Fibroblast of lung (primary cell): ENCODE results near the gene ZDHHC22. TPM values are rescaled to one million over a fixed set of nuclear protein-coding genes. Genes with fewer than 3 reads are reported as not detected.

ENCODE experiments used
- DNase-seq, 2 donors: peaks; one replicate each; pipeline versions ENCODE4 v3.0.0 to v3.0.0-alpha.2; 2010; ENCODE audit warnings: low read depth in 2 of 2
- H2AFZ ChIP-seq: 2 replicates; pipeline ENCODE4 v1.5.1; 2012; ENCODE audit warnings: low read length, control low read depth, inconsistent platforms
- H3K27ac ChIP-seq: 2 replicates; pipeline ENCODE4 v1.5.1; 2011; ENCODE audit warnings: low read length, control low read depth; ENCODE audit not compliant: insufficient read depth
- H3K27me3 ChIP-seq: 2 replicates; pipeline ENCODE4 v1.5.1; 2011; ENCODE audit warnings: mild to moderate bottlenecking, low read length; ENCODE audit not compliant: control insufficient read depth, insufficient read depth
- H3K36me3 ChIP-seq: 2 replicates; pipeline ENCODE4 v1.5.1; 2011; ENCODE audit warnings: low read length; ENCODE audit not compliant: control insufficient read depth, insufficient read depth
- H3K4me1 ChIP-seq: 2 replicates; pipeline ENCODE4 v1.5.1; 2011; ENCODE audit warnings: low read length; ENCODE audit not compliant: control insufficient read depth, insufficient read depth; ENCODE audit errors: extremely low read depth
- H3K4me2 ChIP-seq: 2 replicates; pipeline ENCODE4 v1.5.1; 2011; ENCODE audit warnings: low read length, control low read depth; ENCODE audit not compliant: insufficient read depth; ENCODE audit errors: extremely low read depth
- H3K4me3 ChIP-seq, 4 experiments: fragments of 200-600 bp in 1 of 4; sonication (generic) in 1 of 4; replicated peaks in 1 of 4; 2 replicates each; pipeline ENCODE4 v1.5.1; 2011 to 2016; ENCODE audit warnings: low read length in 4 of 4, low read depth in 3 of 4, mild to moderate bottlenecking in 3 of 4, control low read depth in 2 of 4, inconsistent platforms in 1 of 4, mixed read lengths in 1 of 4; ENCODE audit not compliant: insufficient read depth in 1 of 4; ENCODE audit errors: control extremely low read depth in 1 of 4
- H3K79me2 ChIP-seq: 2 replicates; pipeline ENCODE4 v1.5.1; 2012; ENCODE audit warnings: mild to moderate bottlenecking, low read length, inconsistent platforms; ENCODE audit not compliant: control insufficient read depth, insufficient read depth
- H3K9ac ChIP-seq: 2 replicates; pipeline ENCODE4 v1.5.1; 2011; ENCODE audit warnings: mild to moderate bottlenecking, low read length, control low read depth; ENCODE audit not compliant: insufficient read depth
- H3K9me3 ChIP-seq: 2 replicates; pipeline ENCODE4 v1.5.1; 2012; ENCODE audit warnings: low read depth, low read length; ENCODE audit not compliant: control insufficient read depth, insufficient read depth
- H4K20me1 ChIP-seq: 2 replicates; pipeline ENCODE4 v1.5.1; 2011; ENCODE audit warnings: low read length; ENCODE audit not compliant: control insufficient read depth, insufficient read depth; ENCODE audit errors: extremely low read depth
- CTCF ChIP-seq, 2 donors: IDR thresholded peaks in 1 of 2; conservative IDR thresholded peaks in 1 of 2; 1 replicate in 1 of 2; 2 replicates in 1 of 2; pipeline ENCODE4 v1.5.1; 2011 to 2012; ENCODE audit warnings: low read length in 2 of 2, control low read depth in 1 of 2, inconsistent platforms in 1 of 2, low read depth in 1 of 2, mild to moderate bottlenecking in 1 of 2
- EZH2 ChIP-seq: IDR thresholded peaks from 2 replicates; pipeline ENCODE4 v1.5.1; 2012; ENCODE audit warnings: low read length, control low read depth, mild to moderate bottlenecking; ENCODE audit errors: missing control alignments
- polyA plus RNA-seq, 2 donors: library from polyadenylated mRNA; depleted of rRNA in 1 of 2; stranded (reverse) in 1 of 2; unstranded in 1 of 2; fragments of >200 nt; gene quantifications; 2 replicates each; pipeline ENCODE4 v1.2.1, GENCODE V29; 2011 to 2012; ENCODE audit warnings: missing spikeins in 1 of 2
- total RNA-seq: library from RNA; depleted of rRNA; stranded (reverse); fragments of >200 nt; gene quantifications from 2 replicates; pipeline ENCODE4 v1.2.1, GENCODE V29; 2014

ZDHHC22 gene
- total and polyA plus RNA-seq, 2 donors (not counting 1 experiment from before 2014, with no cell fraction given), result not detected

GRCh38 chr14:77189479-77189878, 47.9 kb upstream of the ZDHHC22 start:
- TF ChIP-seq CTCF (conservative IDR thresholded peaks at IDR 0.05 in 1 of 2, IDR thresholded peaks at IDR 0.05 in 1 of 2; ENCODE audit: low read depth in 1 of 2, low read length in 2 of 2) (no peak), EZH2 (no peak)
- no peak overlapping the region for H3K27ac ChIP-seq
- H4K20me1 ChIP-seq, result no peaks in the 10 kb centered on the region

GRCh38 chr14:77187649-77188012, 46.0 kb upstream of the ZDHHC22 start:
- H2AFZ ChIP-seq, result no peak overlapping the region
- TF ChIP-seq EZH2 (no peak), CTCF (conservative IDR thresholded peaks at IDR 0.05 in 1 of 2, IDR thresholded peaks at IDR 0.05 in 1 of 2; ENCODE audit: low read depth in 1 of 2, low read length in 2 of 2) (no peak)

More at GRCh38 chr14:77189479-77189878, 47.9 kb upstream of the ZDHHC22 start:
- Histone ChIP-seq H3K4me1 (no peaks in the 10 kb centered on the region), H3K9me3 (no peaks in the 10 kb centered on the region), H3K4me2 (no peak overlapping the region), H3K79me2 (no peaks in the 10 kb centered on the region), H2AFZ (no peak overlapping the region), H3K4me3 (no peak overlapping the region), H3K9ac (no peak overlapping the region), H3K36me3 (no peaks in the 10 kb centered on the region), H3K27me3 (peaks cover 3% of the 10 kb centered on the region)
- no peak for DNase-seq

GRCh38 chr14:77186911-77187648, 45.5 kb upstream of the ZDHHC22 start:
- Histone ChIP-seq H3K9ac (no peak overlapping the region), H3K79me2 (no peaks in the 10 kb centered on the region), H2AFZ (no peak overlapping the region), H3K9me3 (no peaks in the 10 kb centered on the region), H3K36me3 (no peaks in the 10 kb centered on the region), H4K20me1 (no peaks in the 10 kb centered on the region), H3K4me3 (no peak overlapping the region), H3K27ac (no peak overlapping the region), H3K4me1 (no peaks in the 10 kb centered on the region), H3K4me2 (no peak overlapping the region), H3K27me3 (peaks cover 12% of the 10 kb centered on the region)
- TF ChIP-seq EZH2 (no peak), CTCF (conservative IDR thresholded peaks at IDR 0.05 in 1 of 2, IDR thresholded peaks at IDR 0.05 in 1 of 2; ENCODE audit: low read depth in 1 of 2, low read length in 2 of 2) (no peak)
- peak in 1 of 2 donors; percentile 93 for DNase-seq

More at GRCh38 chr14:77187649-77188012, 46.0 kb upstream of the ZDHHC22 start:
- no peaks in the 10 kb centered on the region for H4K20me1 ChIP-seq
- DNase-seq, result no peak
- H3K4me1 ChIP-seq, result no peaks in the 10 kb centered on the region
- no peaks in the 10 kb centered on the region for H3K9me3 ChIP-seq
- no peak overlapping the region for H3K9ac ChIP-seq
- H3K4me3 ChIP-seq, result no peak overlapping the region
- H3K36me3 ChIP-seq, result no peaks in the 10 kb centered on the region
- H3K79me2 ChIP-seq, result no peaks in the 10 kb centered on the region
- H3K27me3 ChIP-seq, result peaks cover 9% of the 10 kb centered on the region
- no peak overlapping the region for H3K4me2 ChIP-seq
- no peak overlapping the region for H3K27ac ChIP-seq
